Fibroblast of mammary gland (primary cell): Measurements from ENCODE around the gene RASA3.

Experiments
- DNase-seq: peaks from one replicate; pipeline ENCODE4 v3.0.0-alpha.2; 2010; ENCODE audit warnings: low read depth
- H3K4me3 ChIP-seq: 2 replicates; pipeline ENCODE4 v1.5.1; 2011; ENCODE audit warnings: low read depth, mild to moderate bottlenecking, low read length, moderate library complexity; ENCODE audit not compliant: control insufficient read depth
- TF ChIP-seq, protein P1 (sequence below): conservative IDR thresholded peaks from 2 replicates; pipeline ENCODE4 v1.5.1; 2011; ENCODE audit warnings: low read depth, low read length, inconsistent platforms; ENCODE audit not compliant: control insufficient read depth, insufficient read depth

The RASA3 gene

GRCh38 chr13:113965968-113966884 is 166.2 kb downstream of the RASA3 start:
- no peak overlapping the region for H3K4me3 ChIP-seq
- TF ChIP-seq, protein P1, sequence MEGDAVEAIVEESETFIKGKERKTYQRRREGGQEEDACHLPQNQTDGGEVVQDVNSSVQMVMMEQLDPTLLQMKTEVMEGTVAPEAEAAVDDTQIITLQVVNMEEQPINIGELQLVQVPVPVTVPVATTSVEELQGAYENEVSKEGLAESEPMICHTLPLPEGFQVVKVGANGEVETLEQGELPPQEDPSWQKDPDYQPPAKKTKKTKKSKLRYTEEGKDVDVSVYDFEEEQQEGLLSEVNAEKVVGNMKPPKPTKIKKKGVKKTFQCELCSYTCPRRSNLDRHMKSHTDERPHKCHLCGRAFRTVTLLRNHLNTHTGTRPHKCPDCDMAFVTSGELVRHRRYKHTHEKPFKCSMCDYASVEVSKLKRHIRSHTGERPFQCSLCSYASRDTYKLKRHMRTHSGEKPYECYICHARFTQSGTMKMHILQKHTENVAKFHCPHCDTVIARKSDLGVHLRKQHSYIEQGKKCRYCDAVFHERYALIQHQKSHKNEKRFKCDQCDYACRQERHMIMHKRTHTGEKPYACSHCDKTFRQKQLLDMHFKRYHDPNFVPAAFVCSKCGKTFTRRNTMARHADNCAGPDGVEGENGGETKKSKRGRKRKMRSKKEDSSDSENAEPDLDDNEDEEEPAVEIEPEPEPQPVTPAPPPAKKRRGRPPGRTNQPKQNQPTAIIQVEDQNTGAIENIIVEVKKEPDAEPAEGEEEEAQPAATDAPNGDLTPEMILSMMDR = no peak
- DNase-seq = no peak

DNA sequence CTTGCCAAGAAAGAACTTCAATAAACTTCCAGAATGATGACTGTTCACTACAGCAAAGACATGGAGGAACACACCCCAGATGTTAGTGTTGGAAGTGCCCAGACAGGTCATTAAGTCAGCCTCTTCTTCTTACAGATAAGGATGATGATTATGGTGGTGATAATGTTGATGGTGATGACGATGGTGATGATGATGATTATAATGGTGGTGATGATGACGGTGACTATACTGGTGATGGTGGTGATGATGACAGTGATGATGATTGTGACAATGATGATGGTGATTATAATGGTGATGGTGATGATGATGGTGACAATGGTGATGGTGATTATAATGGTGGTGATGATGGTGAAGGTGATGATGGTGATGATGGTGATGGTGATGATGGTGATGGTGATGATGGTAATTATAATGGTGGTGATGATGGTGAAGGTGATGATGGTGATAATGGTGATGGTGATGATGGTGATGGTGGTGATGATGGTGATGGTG is 167.0 kb downstream of the RASA3 start:
- DNase-seq = no peak
- no peak overlapping the region for H3K4me3 ChIP-seq
- TF ChIP-seq, protein P1 = no peak

- TF ChIP-seq, protein P1 = no peak
- H3K4me3 ChIP-seq = no peak overlapping the region
- no peak for DNase-seq
These were observed 168.0 kb downstream of the RASA3 start for GRCh38 chr13:113964251-113964995.

GRCh38 chr13:113963376-113963775 is 169.0 kb downstream of the RASA3 start:
- TF ChIP-seq, protein P1 = no peak
- DNase-seq = no peak
- no peak overlapping the region for H3K4me3 ChIP-seq

GRCh38 chr13:113962975-113963374 is 169.4 kb downstream of the RASA3 start:
- DNase-seq = no peak
- TF ChIP-seq, protein P1 = no peak
- no peak overlapping the region for H3K4me3 ChIP-seq

DNA sequence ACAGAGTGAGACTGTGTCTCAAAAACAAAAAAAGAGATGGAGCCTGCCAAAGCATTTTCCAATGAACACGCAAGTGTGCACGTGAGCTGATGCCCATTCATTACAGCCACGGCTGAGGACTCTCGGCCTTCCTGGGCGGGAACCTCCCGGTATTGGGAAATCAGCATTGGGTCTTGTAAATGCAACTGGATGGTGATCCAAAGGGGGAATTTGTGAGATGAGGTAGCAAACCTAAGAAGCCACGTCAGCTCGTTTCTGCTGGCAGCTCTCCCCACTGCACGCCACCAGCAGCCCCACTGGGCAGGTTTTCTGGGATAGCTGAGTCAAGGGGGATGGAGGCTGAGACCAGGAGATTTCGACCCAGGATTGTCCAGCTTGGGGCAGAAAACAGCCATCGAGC is 170.0 kb downstream of the RASA3 start:
- TF ChIP-seq, protein P1 = no peak
- DNase-seq = peak; percentile 60
- no peak overlapping the region for H3K4me3 ChIP-seq
